Hematopoietic multipotent progenitor cell treated with erythropoietin and hydrocortisone succinate and interleukin-3 and kit ligand, for 6 days (in vitro differentiated cells): ENCODE results near the gene GRK2.
A peak's percentile ranks its signal among the peaks of the same experiment; 100 is the strongest.

ENCODE experiments used
- DNase-seq: peaks from one replicate; pipeline ENCODE4 v3.0.0-alpha.2; 2015

GRK2 gene

DNA sequence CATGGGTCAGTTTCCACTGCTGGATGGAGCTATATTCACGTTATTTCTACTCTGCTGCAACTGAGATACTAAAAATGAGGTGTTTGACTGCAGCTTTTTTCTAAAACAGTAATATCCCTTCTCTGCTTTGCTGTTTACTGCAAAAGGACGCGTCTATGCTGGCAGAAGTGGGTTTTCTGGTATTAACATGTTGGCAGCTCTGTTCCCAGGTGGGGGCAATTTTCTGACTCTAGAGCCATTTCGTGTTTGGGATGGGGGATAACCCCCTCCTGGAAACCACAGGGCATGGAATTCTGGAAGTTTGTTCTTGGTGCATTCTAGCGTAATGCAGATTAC, 4.9 kb downstream of the GRK2 start:
- peak; percentile 38 for DNase-seq

DNA sequence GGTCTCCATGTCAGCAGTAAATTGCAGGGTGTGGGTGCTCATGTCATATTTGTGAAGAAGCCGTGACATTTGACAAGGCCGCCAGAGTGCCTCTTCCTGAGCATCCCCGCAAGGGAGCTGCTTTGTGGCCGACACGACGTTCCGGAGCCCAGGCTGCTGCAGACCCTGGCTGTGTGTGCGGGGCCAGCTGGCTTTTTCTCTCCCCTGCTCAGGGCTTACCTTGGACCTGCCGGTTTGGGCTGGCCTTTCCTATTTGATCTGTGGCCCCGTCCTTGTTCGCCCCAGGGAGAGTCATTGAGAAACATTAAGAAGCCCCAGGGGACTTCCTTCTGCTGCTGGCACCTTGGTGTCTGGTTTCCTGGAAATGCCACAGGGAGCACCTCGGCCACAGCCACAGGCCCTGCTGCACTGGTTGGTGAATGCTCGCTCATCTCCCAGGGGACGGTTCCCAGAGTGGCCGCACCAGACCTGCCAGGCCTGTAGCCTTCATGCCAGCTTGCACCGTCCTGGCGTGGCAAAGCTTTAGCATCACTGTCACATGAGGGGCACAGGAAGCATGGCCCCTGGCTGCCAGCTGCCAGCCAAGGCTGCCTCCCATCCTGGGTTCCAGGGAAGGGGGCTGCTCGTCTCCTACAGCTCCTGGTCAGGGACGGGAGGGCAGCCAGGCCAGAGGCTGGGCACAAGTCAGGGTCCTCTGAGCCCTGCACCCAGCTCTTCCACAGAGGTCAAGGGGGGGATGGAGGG, 5.4 kb downstream of the GRK2 start:
- DNase-seq: peak; percentile 68

DNA sequence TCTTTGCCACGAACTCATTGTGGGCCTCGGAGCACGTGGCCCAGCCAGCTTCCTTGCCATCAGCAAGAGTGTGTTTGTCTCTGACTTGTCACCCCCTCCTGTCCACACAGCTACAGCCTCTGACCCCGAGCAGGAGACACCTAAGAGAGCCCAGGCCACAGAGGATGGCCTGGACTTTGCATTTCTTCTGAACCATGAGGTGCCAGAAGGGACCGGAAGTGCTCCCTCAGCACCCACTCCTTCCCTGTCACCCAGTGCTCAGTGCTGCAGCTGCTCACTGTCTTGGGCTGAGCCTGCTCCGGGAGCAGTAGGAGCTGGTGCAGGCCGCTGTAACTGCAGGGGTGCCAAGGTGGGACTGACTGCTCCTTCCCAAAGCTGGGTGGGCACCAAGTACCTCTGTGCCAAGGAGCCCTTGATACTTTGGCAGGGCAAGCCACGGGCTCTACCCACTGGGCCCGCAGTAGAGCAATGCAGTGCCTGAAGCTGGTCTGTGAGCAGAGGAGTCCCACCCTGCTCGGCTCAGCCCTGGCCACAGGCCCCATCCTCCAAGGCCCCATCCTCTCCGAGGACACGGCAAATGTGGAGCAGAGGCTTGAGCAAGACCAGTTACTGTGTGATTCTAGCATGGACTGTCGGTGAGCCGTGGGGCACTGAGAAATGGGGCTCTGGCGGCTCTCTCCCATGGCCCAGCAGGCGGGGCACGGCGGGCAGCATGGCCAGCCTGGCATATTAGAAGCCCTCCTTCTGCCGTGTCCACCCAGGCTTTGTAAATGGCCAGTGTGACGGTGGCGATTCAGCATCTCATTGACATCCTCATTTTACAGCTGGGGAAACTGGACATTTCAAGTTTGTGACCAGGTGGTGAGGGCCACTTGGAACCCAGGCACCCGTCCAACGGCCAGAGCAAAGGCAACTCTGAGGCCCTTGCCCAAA, 6.3 kb downstream of the GRK2 start:
- DNase-seq: peak; percentile 36

DNA sequence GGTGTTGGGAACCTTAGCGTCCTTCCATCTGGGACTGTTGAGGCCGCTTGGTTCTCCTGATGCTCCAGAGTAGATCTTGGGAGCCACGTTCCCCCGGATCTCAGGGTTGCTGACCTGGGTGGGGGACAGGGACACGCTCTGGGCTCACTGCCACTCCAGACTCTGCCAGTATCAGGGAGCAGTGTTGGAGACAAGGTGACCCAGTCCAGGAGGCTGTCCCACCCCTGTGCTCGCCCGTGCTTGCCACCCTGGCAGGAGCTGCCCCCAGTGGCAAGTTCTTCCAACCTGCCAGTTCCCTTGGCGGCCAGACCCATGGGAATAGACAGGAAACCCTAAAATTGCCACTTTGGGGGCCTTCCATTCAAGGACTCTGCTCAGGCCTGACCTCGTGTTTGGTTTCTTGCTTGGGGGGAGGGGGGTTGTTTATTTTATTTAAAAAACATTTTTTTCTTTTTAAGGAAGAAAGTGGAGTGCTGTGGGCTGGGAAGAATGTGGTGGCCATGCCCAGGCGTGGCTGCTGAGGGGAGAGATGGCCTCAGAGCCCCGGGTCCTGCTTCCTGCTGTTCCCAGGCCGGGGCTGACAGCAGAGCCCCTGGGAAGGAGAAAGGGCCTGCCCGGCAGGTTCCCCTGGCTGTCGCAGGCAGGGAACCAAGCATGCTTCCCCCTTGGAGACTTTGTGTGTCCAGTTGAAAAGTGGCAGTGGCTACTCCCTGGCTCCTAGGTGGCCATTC, 7.2 kb downstream of the GRK2 start:
- peak; percentile 46 for DNase-seq

DNA sequence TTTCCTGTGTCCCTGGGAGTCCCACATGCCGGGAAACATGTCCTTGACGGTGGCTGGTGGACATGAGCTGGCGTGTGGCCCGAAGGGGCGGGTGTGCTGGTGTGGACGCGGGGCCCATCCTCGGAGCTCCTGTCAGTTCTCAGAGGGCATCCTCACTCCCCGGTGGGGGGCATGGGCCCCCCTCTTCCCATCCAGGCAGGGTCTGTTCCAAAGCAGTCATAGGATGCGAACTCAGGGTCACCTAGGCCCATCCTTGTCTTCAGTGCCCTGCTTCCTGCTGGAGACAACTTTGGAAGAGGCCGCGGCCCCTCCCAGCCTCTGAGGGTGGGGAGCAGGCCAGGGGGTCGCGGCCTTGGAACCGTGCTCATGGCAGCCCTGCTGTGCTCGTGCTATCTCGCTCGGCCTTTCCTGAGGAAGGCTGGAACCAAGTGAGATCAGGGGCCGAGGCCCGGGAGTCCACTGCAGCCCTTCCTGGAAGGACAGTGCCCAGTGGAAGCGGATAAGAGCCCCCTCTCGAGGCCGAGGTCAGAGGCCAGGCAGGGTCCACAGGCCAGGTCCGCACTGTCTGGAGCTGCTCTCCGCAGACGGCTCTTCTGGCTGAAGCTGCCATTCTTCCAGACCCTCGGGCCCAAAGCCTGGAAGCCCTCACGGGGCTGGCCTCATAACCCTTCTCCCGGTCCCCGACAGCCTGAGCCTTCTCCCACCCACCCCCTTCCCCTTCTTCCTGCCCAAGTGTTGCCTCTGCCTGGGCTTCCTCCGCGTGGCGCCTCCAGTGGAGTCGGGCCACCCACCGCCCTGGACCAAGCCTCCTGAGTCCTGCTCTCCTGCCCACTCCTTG, 8.7 kb downstream of the GRK2 start:
- DNase-seq: no peak

DNA sequence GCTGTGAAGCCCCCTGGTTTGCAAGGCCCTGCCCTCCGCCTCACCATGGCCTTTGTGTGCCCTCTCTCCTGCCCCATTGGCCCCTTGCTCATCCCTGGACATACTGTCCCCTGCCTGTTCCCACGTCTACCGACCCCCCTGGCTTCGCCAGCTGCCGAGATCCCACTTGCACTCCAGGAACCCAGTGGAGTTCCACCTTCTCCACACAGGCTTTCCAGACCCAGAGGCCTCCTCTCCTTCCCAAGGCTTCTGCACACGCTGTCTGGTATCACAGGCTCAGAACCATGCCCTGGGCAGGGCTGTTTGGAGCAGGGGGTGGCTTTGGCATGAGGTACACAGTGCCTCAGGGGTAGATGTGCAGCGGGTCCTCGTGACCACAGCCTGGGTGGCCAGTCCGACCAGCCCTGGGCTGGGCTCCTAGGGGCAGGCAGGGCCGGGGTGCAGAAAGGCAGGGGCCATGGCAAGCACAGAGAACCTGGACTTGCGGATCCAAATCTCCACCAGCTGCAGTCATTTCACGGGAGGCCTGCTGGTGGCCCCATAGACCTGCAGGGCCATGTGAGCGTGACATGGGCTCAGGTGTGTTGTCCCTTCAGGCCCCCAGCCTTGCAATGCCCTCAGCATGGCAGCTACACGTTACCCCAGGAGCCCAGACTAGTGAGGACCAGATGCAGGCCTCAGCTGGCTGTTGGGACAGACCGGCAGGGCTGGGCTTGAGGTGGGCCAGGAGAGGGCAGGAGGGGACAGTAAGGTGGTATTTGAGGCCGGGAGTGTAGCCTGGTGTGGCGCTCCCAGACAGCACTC, 9.5 kb downstream of the GRK2 start:
- peak; percentile 58 for DNase-seq

DNA sequence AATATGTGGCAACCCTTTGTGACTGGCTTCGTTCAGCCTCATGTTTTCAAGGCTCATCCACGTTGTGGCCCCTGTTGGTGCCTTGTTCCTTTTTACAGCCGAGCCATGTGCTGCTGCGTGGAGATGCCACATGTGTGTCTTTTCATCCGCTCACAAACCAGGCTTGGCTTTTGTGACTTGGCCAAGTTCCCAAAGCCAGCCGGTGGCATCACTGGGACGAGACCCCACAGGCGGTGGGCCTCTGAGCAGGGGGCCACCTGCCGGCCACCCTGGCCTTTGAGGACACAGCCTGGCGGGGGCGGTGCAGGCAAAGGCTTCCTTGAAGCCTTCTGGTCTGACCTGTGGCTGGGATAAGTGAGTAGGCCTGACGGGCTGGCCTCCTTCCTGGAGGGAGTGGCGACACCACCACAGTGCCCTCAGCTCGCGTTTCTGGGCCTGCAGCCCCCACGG, 10.5 kb downstream of the GRK2 start:
- DNase-seq: peak; percentile 94

DNA sequence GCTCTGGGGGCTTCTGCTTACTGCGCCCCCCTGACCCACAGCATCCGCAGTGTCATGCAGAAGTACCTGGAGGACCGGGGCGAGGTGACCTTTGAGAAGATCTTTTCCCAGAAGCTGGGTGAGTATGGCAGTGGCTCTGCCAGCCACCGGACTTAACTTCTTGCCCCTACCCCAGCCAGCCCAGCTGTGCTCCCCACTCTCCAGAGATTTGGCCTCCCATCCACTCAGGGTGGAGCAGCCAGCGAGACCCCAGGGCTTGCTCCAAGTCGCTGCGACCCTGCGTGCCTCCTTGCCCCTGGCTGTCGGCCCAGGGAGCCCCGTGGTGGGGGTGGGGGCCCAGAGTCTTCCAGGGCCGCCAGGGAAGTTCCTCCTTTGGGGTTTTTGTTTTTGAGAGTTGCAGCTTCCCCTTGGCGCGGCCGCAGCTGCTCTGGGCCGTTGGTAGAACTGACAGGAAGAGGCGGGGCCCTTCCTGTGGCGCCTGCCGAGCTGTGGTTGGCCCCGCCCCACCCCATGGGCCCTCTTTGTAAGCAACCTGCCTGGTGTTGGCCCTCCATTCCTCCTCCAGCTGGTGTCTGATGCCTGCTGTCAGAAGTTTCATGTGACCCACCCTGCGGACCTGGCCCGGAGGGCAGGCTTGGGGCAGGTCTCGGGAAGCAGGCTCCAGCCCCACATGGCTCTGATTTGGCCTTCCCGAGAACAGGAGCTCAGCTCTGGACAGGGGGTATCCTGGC, 11.1 kb downstream of the GRK2 start:
- peak; percentile 99 for DNase-seq

DNA sequence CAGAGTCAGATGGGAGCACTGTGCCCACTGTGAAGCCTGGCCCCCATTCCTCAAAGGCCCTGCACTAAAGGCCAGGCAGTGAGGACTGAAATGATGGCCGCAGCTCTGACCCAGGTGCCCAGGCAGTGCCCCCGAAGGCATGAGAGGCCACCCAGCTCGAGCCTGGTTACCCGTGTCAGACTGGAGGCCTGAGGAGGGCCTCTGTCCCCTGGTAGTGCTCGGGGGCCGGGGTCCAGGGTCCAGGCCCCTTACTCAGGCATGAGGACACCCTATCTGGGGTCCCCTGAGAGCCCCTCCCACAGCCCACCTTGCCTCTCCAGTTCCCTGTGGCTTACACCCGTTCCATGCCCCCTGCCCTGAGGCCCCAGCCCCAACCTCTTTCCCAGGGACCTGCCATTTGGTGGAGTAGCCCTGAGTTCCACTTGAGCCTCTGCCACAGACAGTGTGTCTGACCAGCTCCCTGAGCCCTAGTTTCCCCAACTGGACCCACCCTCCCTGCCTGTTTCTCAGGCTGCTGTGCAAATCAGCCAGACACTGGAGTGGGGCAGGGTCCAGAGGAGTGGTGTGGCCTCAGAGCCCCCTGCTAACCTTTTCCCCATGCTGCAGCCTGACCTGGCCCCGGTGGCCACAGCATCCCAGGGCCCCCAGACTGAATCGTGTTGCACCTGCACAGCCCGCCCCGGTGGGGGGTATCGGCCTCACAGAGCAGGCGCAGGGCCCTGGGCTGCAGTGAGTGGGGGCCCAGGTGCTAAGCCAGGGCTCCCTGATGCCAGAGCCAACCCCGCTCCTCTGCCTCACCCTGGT, 12.1 kb downstream of the GRK2 start:
- DNase-seq: no peak

DNA sequence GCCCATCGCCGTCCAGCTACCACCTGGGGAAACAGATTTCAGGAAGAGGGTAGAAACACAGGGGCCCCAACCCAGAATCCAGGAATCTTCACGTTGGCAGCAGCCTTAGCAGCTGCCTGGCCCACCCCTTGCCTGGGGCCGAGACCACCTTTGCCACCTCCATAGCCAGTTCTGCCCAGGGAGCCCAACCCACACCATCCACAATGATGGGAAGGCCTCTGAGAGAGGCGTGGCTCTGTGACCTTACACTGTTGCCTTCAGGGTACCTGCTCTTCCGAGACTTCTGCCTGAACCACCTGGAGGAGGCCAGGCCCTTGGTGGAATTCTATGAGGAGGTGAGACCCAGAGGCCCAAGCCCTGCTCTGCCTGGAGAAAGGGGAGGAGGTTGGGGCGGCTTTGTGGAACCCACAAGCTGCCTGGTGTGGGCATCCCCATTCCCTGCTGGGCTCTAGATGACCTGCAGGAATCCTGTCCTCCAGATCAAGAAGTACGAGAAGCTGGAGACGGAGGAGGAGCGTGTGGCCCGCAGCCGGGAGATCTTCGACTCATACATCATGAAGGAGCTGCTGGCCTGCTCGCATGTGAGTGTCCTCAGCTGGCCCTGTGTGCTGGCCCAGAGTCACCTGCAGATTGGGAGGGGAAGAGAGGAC, 12.8 kb downstream of the GRK2 start:
- no peak for DNase-seq

DNA sequence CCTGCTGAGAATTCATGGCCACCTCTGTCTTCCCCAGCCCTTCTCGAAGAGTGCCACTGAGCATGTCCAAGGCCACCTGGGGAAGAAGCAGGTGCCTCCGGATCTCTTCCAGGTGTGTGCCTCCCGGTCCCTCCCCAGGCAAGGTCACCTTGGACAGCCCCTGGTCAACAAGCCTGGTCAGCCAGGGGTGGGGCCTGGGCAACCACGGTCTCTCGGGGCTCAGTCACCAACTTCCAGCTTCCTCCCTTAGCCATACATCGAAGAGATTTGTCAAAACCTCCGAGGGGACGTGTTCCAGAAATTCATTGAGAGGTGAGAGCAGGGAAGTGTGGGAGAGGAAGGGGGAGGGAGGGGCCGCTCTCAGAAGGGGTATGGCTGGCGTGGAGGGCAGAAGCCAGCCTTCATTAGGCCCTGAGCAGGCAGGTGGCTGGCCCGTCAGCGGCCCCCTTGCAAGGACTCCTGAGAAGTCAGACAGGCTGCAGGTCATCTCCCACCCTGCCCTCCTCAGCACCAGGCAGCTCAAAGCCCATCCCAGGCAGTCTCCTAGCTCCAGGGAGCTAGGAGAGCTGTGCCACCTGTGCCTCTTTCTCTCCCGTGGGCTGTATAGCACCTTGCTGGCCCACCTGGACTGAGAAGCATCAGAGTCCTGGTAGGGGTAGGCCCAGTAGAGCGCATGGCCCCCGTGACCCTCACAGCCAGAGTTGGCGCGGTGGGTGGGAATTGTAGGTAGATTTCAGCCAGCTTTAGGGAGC, 13.5 kb downstream of the GRK2 start:
- no peak for DNase-seq

DNA sequence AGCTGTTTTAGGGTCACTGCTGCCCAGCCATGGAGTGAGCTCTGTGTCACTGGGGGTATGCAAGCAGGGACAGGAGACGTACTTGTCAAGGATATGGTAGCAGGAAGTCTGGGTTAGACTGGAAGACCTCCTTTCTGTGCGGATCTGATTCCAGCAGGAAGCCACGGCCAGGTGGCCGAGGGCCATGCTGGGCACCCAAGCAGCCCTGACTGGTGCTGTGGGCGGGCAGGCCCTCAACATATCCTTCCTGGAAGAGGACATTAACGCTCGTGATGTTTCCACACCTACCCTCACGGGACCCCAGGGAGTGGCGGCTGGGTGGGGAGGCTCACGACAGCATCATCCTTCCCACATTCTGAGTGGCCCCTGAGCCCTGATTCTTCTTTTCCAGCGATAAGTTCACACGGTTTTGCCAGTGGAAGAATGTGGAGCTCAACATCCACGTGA, 14.1 kb downstream of the GRK2 start:
- DNase-seq: no peak

DNA sequence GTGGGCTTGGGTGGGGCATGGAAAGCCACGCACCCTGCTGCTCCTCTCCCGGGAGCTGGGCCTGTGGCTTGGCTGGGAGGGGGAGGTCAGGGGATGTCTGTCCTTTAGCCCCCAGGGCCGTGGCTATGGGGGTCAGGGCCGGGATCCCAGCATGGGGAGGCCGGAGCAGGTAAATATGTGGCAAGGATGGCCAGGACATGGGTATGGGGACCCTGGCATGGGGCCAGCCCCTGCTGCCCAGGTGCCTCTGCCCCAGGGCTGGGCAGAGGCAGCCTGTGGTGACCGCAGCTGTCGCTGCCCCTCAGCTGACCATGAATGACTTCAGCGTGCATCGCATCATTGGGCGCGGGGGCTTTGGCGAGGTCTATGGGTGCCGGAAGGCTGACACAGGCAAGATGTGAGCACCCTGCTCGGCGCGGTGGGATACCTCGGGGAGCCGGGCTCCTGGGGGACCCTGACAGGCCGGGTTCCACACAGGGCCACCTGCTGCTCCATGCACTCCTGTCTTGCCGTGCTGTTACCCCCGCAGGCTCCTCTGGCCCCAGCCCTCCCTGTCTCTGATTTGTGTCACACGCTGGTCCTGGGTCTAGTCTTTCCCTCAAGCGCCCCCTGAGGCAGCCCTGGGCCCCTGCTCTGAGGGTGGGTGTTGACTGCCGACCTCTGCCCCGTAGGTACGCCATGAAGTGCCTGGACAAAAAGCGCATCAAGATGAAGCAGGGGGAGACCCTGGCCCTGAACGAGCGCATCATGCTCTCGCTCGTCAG, 14.7 kb downstream of the GRK2 start:
- DNase-seq: no peak

DNA sequence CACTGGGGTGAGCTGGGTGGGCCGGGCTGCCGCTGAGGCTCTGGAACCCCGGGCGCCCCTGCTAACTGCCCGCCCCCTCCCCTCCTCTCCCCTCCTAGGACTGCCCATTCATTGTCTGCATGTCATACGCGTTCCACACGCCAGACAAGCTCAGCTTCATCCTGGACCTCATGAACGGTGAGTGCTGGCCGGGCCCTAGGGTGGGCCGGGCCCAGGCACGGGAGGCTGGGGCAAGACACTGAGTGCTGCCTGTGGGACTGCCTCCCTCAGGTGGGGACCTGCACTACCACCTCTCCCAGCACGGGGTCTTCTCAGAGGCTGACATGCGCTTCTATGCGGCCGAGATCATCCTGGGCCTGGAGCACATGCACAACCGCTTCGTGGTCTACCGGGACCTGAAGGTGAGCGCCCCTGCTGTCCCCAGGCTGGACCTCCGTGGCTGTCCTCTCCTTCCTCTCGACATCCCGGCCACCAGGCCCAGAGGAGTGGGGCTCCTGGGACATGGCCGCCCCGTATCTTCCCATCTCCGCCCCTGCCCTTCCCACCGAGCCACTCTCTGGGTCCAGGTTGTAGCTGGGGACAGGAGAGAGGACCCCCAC, 15.4 kb downstream of the GRK2 start:
- no peak for DNase-seq

DNA sequence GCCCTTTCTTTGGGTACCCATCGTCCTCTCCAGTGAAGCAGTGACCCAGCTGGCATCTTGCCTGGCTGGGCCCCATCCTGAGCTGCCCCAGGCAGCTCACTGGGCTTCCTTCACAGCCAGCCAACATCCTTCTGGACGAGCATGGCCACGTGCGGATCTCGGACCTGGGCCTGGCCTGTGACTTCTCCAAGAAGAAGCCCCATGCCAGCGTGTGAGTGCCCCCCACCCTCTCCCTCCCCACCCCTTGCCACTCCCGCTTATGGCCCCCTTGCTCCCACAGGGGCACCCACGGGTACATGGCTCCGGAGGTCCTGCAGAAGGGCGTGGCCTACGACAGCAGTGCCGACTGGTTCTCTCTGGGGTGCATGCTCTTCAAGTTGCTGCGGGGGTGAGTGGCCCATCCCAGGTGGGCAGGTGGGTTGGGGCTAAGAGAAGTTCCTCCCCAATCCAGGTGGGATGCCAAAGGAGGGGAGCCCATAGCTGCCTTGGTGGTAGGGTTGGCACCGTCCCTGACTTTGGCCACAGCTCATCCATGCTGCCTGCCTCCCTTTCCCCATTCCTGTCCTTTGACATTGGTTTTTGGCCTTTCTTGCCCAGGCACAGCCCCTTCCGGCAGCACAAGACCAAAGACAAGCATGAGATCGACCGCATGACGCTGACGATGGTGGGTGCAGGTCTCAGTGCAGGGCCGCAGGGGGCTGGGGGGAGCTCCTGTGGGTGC, 16.0 kb downstream of the GRK2 start:
- DNase-seq: no peak

DNA sequence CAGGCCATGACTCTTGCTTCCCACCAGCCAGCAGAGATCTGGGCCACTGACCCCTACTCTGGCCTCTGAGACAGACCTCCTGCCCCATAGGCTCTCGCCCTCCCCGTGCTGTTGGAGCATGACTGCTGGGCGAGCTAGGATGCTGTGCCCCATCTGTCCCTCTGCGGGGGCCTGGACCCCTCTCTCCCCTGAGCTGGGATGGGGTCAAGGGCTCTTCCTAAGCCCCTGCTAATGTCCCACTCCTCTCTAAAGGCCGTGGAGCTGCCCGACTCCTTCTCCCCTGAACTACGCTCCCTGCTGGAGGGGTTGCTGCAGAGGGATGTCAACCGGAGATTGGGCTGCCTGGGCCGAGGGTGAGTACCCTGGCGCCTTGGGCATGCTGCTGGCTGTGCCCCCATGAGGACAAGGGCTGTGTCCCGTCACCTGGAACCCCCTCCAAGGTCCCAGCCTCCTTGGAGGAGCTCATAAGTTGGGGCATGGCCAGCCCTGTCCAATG, 16.7 kb downstream of the GRK2 start:
- no peak for DNase-seq
